HepG2 (cell line): ENCODE data around the gene SLC27A1. TPM values are rescaled to one million over a fixed set of nuclear protein-coding genes. Genes with fewer than 3 reads are reported as not detected.

ENCODE experiments used
- ATAC-seq: fragments of 200-7000 bp; cut with Tn5 transposase; 3 replicates; pipeline ENCODE4 v1.9.1; 2020; ENCODE audit warnings: mild to moderate bottlenecking, moderate library complexity
- BruUV-seq: library from RNA; stranded (reverse); fragments of 400-500 nt; replicated peaks from 2 replicates; lab custom pipeline; 2021; lab: Mats Ljungman, UMichigan
- CTCF ChIA-PET: fragments of 300-600 bp; formaldehyde crosslinking; extraction: SDS; loops from one replicate; lab custom pipeline; 2021; ENCODE audit warnings: low total read pairs, inconsistent platforms, low intra/inter-chr PET ratio; lab: Yijun Ruan, JAX
- POLR2A ChIA-PET: fragments of 350-600 bp; sonication (Branson Sonifier 250); formaldehyde crosslinking; loops from one replicate; lab custom pipeline; 2020; ENCODE audit warnings: antibody characterized with exemption, inconsistent platforms; lab: Yijun Ruan, JAX
- DNase-seq: peaks from one replicate; pipeline ENCODE4 v3.0.0-alpha.2; 2015; ENCODE audit warnings: low spot score
- FAIRE-seq: peaks from 3 replicates; lab custom pipeline; 2011; peaks lifted over from hg19 to GRCh38; lab: Jason Lieb, UNC
- H2AFZ ChIP-seq: one replicate; pipeline ENCODE4 v1.6.1; 2011; ENCODE audit warnings: low read length, inconsistent platforms
- H3K27ac ChIP-seq: fragments of 300-600 bp; 3 replicates; pipeline ENCODE4 v1.8.0; 2011; ENCODE audit warnings: mixed run types, mild to moderate bottlenecking, mixed read lengths, low read length, inconsistent platforms; ENCODE audit not compliant: insufficient read depth; ENCODE audit errors: extremely low read length
- H3K27me3 ChIP-seq, 2 experiments: fragments of 200-600 bp in 1 of 2; 2 replicates in 1 of 2; 3 replicates in 1 of 2; pipeline versions ENCODE4 v1.6.0 to v1.8.0; 2011; ENCODE audit warnings: low read length in 2 of 2, mild to moderate bottlenecking in 2 of 2, moderate library complexity in 2 of 2, inconsistent platforms in 1 of 2; ENCODE audit not compliant: insufficient read depth in 2 of 2, control insufficient read depth in 1 of 2
- H3K36me3 ChIP-seq, 2 experiments: fragments of 200-600 bp in 1 of 2; replicated peaks in 1 of 2; 2 replicates in 1 of 2; 3 replicates in 1 of 2; pipeline versions ENCODE4 v1.5.1 to v1.8.0; 2011; ENCODE audit warnings: low read length in 2 of 2, inconsistent platforms in 1 of 2; ENCODE audit not compliant: insufficient read depth in 2 of 2, control insufficient read depth in 1 of 2
- H3K4me1 ChIP-seq: 2 replicates; pipeline ENCODE4 v1.5.1; 2012; ENCODE audit warnings: low read length, inconsistent platforms; ENCODE audit not compliant: insufficient read depth
- H3K4me2 ChIP-seq: 2 replicates; pipeline ENCODE4 v1.6.0; 2011; ENCODE audit warnings: low read depth, low read length, inconsistent platforms
- H3K4me3 ChIP-seq, 3 experiments: fragments of 200-600 bp in 1 of 3; sonication (generic), shearing (Covaris generic) in 1 of 3; replicated peaks in 1 of 3; 2 replicates each; pipeline ENCODE4 v1.5.1; 2011 to 2016; ENCODE audit warnings: low read length in 3 of 3, inconsistent platforms in 2 of 3, low read depth in 2 of 3, mild to moderate bottlenecking in 2 of 3, control low read depth in 1 of 3, mixed read lengths in 1 of 3; ENCODE audit not compliant: insufficient read depth in 1 of 3
- H3K79me2 ChIP-seq: one replicate; pipeline ENCODE4 v1.6.1; 2011; ENCODE audit warnings: low read length, inconsistent platforms; ENCODE audit not compliant: insufficient read depth
- H3K9ac ChIP-seq: 2 replicates; pipeline ENCODE4 v1.6.0; 2011; ENCODE audit warnings: mild to moderate bottlenecking, low read depth, low read length, inconsistent platforms; ENCODE audit not compliant: insufficient read depth
- H3K9me3 ChIP-seq: 2 replicates; pipeline ENCODE4 v1.5.1; 2012; ENCODE audit warnings: mild to moderate bottlenecking, low read length
- H4K20me1 ChIP-seq: 2 replicates; pipeline ENCODE4 v1.6.0; 2011; ENCODE audit warnings: inconsistent platforms, mild to moderate bottlenecking, low read length, moderate library complexity; ENCODE audit not compliant: insufficient read depth
- CAMTA2 ChIP-seq: sonication (generic); formaldehyde crosslinking; IDR thresholded peaks from 2 replicates; pipeline ENCODE4 v1.4.0; 2020; ENCODE audit warnings: mild to moderate bottlenecking, missing genetic modification reagents, borderline replicate concordance
- DRAP1 ChIP-seq: IDR thresholded peaks from 2 replicates; pipeline ENCODE4 v1.6.1; 2016; ENCODE audit warnings: missing genetic modification reagents, missing compliant biosample characterization
- HNRNPK ChIP-seq: fragments of 200-400 bp; formaldehyde crosslinking; IDR thresholded peaks from 2 replicates; pipeline ENCODE4 v1.6.1; 2018; ENCODE audit warnings: low read length, low read depth, moderate library complexity, mild to moderate bottlenecking; ENCODE audit not compliant: poor library complexity, severe bottlenecking
- KDM5A ChIP-seq: fragments of 200-600 bp; sonication (generic); IDR thresholded peaks from 2 replicates; pipeline ENCODE4 v1.7.0; 2018; ENCODE audit warnings: antibody characterized with exemption, mild to moderate bottlenecking, low read length, borderline replicate concordance
- KLF12 ChIP-seq: sonication (generic); formaldehyde crosslinking; IDR thresholded peaks from 2 replicates; pipeline ENCODE4 v1.4.0; 2020; ENCODE audit warnings: missing genetic modification reagents, borderline replicate concordance
- LBX2 ChIP-seq: sonication (generic); formaldehyde crosslinking; IDR thresholded peaks from 2 replicates; pipeline ENCODE4 v1.5.0; 2020; ENCODE audit warnings: missing genetic modification reagents, mild to moderate bottlenecking, borderline replicate concordance
- PCBP1 ChIP-seq: fragments of 200-400 bp; formaldehyde crosslinking; IDR thresholded peaks from 2 replicates; pipeline ENCODE4 v1.6.1; 2017; ENCODE audit warnings: mild to moderate bottlenecking, low read depth, low read length, borderline replicate concordance
- ZFP91 ChIP-seq: sonication (generic); formaldehyde crosslinking; IDR thresholded peaks from 2 replicates; pipeline ENCODE4 v1.9.0; 2022; ENCODE audit warnings: missing genetic modification reagents, mild to moderate bottlenecking, borderline replicate concordance
- ZNF180 ChIP-seq: sonication (generic); formaldehyde crosslinking; IDR thresholded peaks from 2 replicates; pipeline ENCODE4 v1.4.0; 2020; ENCODE audit warnings: low read depth, missing genetic modification reagents, borderline replicate concordance
- ZNF430 ChIP-seq: sonication (generic); formaldehyde crosslinking; IDR thresholded peaks from 2 replicates; pipeline ENCODE4 v1.9.0; 2021; ENCODE audit warnings: mild to moderate bottlenecking, missing genetic modification reagents
- ZNF616 ChIP-seq: sonication (generic); formaldehyde crosslinking; IDR thresholded peaks from 2 replicates; pipeline ENCODE4 v1.5.0; 2020; ENCODE audit warnings: low read depth, mild to moderate bottlenecking, missing genetic modification reagents
- ZNF720 ChIP-seq: sonication (generic); formaldehyde crosslinking; IDR thresholded peaks from 2 replicates; pipeline ENCODE4 v1.4.0; 2020; ENCODE audit warnings: missing genetic modification reagents
- ZNF790 ChIP-seq: sonication (generic); formaldehyde crosslinking; IDR thresholded peaks from 2 replicates; pipeline ENCODE4 v1.8.0; 2022; ENCODE audit warnings: missing genetic modification reagents, mild to moderate bottlenecking, borderline replicate concordance
- WGBS: methylation state at CpG from one replicate; pipeline ENCODE4 v1.1.6; 2017; ENCODE audit warnings: low lambda C conversion rate; 5-methylcytosine and 5-hydroxymethylcytosine counted together
- in situ Hi-C: cut with HindIII; loops from 2 replicates; pipeline ENCODE4 v1.10.0; 2017; ENCODE audit warnings: low pct_unique_long_range_greater_than_20kb; ENCODE audit not compliant: extremely low pct_ligation_motif_present
- intact Hi-C: fragments of 100-400 bp; cut with micrococcal nuclease; formaldehyde crosslinking; loops from one replicate; pipeline ENCODE4 v1.10.0; 2022; ENCODE audit not compliant: unreplicated experiment
- polyA plus RNA-seq, 8 experiments: library from polyadenylated mRNA; depleted of rRNA in 3 of 8; stranded (reverse) in 7 of 8; unstranded in 1 of 8; fragments of >200 nt; fragmentation: Illumina TruSeq in 4 of 8; extraction: Trizol in 4 of 8; gene quantifications; 2 replicates each; pipeline versions ENCODE4 v1.2.1 to v1.2.3, GENCODE V29; 2011 to 2016; ENCODE audit warnings: low read depth in 4 of 8, missing spikeins in 1 of 8, mixed read lengths in 1 of 8; ENCODE audit not compliant: insufficient read depth in 1 of 8
- total RNA-seq, 5 experiments: library from RNA; depleted of rRNA; stranded (reverse); fragments of >200 nt; fragmentation: Illumina TruSeq; extraction: Trizol; gene quantifications; 2 replicates each; pipeline ENCODE4 v1.2.3, GENCODE V29; 2016; ENCODE audit warnings: low read depth in 1 of 5
- TF ChIP-seq, protein P1 (sequence below): sonication (generic); formaldehyde crosslinking; conservative IDR thresholded peaks from 2 replicates; pipeline ENCODE4 v1.5.0; 2020; ENCODE audit warnings: missing genetic modification reagents
- TF ChIP-seq, protein P2 (sequence below): sonication (generic); formaldehyde crosslinking; IDR thresholded peaks from 2 replicates; pipeline ENCODE4 v1.9.0; 2022; ENCODE audit warnings: low read depth, missing genetic modification reagents

Gene SLC27A1
- total and polyA plus RNA-seq, 2 of the 13 experiments (the other 11 are each of a cell fraction or from before 2014, with no cell fraction given), result 4.1 to 8.8 TPM

GRCh38 chr19:17487284-17488121 lies 17.2 kb downstream of the SLC27A1 start:
- intact Hi-C loops, result no loop called here
- Histone ChIP-seq H3K9me3 (no peaks in the 10 kb centered on the region), H3K27me3 (no peaks in the 10 kb centered on the region), H3K9ac (no peak overlapping the region), H3K27ac (no peak overlapping the region), H2AFZ (no peak overlapping the region), H3K4me2 (no peak overlapping the region), H3K79me2 (no peaks in the 10 kb centered on the region), H3K4me3 (no peak overlapping the region), H3K4me1 (peaks cover 23% of the 10 kb centered on the region), H4K20me1 (0 out of 2 replicates have a peak, but pooled peaks cover 4% of the 10 kb centered on the region), H3K36me3 (peaks cover 1 to 4% of the 10 kb centered on the region in 2 experiments; a peak in 1 of 5 replicates)
- DNase-seq, result no peak
- TF ChIP-seq ZFP91, result no peak
- TF ChIP-seq KLF12 (CRISPR knock-in tag), result no peak
- no peak for TF ChIP-seq CAMTA2 (CRISPR knock-in tag)
- TF ChIP-seq, protein P1, sequence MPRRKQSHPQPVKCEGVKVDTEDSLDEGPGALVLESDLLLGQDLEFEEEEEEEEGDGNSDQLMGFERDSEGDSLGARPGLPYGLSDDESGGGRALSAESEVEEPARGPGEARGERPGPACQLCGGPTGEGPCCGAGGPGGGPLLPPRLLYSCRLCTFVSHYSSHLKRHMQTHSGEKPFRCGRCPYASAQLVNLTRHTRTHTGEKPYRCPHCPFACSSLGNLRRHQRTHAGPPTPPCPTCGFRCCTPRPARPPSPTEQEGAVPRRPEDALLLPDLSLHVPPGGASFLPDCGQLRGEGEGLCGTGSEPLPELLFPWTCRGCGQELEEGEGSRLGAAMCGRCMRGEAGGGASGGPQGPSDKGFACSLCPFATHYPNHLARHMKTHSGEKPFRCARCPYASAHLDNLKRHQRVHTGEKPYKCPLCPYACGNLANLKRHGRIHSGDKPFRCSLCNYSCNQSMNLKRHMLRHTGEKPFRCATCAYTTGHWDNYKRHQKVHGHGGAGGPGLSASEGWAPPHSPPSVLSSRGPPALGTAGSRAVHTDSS (CRISPR knock-in tag), result no peak
- no peak for TF ChIP-seq ZNF430 (CRISPR knock-in tag)
- no peak for TF ChIP-seq KDM5A
- no peak for TF ChIP-seq ZNF180 (CRISPR knock-in tag)
- TF ChIP-seq HNRNPK, result no peak
- TF ChIP-seq ZNF616 (CRISPR knock-in tag), result no peak
- TF ChIP-seq DRAP1 (CRISPR knock-in tag), result no peak
- TF ChIP-seq PCBP1, result no peak
- TF ChIP-seq ZNF720 (CRISPR knock-in tag), result no peak
- no peak for TF ChIP-seq LBX2
- no peak for TF ChIP-seq ZNF790 (CRISPR knock-in tag)
- TF ChIP-seq, protein P2, sequence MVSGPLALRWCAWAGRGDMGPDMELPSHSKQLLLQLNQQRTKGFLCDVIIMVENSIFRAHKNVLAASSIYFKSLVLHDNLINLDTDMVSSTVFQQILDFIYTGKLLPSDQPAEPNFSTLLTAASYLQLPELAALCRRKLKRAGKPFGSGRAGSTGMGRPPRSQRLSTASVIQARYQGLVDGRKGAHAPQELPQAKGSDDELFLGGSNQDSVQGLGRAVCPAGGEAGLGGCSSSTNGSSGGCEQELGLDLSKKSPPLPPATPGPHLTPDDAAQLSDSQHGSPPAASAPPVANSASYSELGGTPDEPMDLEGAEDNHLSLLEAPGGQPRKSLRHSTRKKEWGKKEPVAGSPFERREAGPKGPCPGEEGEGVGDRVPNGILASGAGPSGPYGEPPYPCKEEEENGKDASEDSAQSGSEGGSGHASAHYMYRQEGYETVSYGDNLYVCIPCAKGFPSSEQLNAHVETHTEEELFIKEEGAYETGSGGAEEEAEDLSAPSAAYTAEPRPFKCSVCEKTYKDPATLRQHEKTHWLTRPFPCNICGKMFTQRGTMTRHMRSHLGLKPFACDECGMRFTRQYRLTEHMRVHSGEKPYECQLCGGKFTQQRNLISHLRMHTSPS (CRISPR knock-in tag), result no peak
- POLR2A ChIA-PET, result no interaction called here
- BruUV-seq, result no TSS peak
- CTCF ChIA-PET, result no interaction called here
- no peak for FAIRE-seq
- WGBS, result 91% methylated on average over 17 of the region's 18 CpGs
- in situ Hi-C loops, result no loop called here
- ATAC-seq, result no peak
